CD4-positive, alpha-beta memory T cell (primary cell): ENCODE results near the gene CREB3. TPM values are rescaled to one million over a fixed set of nuclear protein-coding genes. Genes with fewer than 3 reads are reported as not detected.
A peak's percentile ranks its signal among the peaks of the same experiment; 100 is the strongest.

Experiments used
- CTCF ChIA-PET: fragments of 350-600 bp; sonication (Branson Sonifier 250); formaldehyde crosslinking; loops from one replicate; lab custom pipeline; 2021; ENCODE audit warnings: inconsistent platforms; ENCODE audit not compliant: partially characterized antibody; lab: Charles Lee
- POLR2A ChIA-PET: fragments of 350-600 bp; sonication (Branson Sonifier 250); formaldehyde crosslinking; loops from one replicate; lab custom pipeline; 2021; ENCODE audit not compliant: partially characterized antibody; lab: Charles Lee
- DNase-seq, 5 donors: peaks; one replicate each; pipeline versions ENCODE4 v3.0.0 to v3.0.0-alpha.2; 2020 to 2022; ENCODE audit warnings: mixed read lengths in 1 of 5
- H3K27ac ChIP-seq: one replicate; pipeline ENCODE4 v1.7.0; 2013; ENCODE audit warnings: low read depth, low read length
- H3K27me3 ChIP-seq: 2 replicates; pipeline ENCODE4 v1.7.0; 2013; ENCODE audit warnings: mild to moderate bottlenecking, low read length, moderate library complexity; ENCODE audit not compliant: insufficient read depth
- H3K36me3 ChIP-seq: 2 replicates; pipeline ENCODE4 v1.7.0; 2013; ENCODE audit warnings: mild to moderate bottlenecking, low read length, moderate library complexity; ENCODE audit not compliant: insufficient read depth
- H3K4me1 ChIP-seq: 2 replicates; pipeline ENCODE4 v1.7.0; 2013; ENCODE audit warnings: mild to moderate bottlenecking, low read length, moderate library complexity; ENCODE audit not compliant: insufficient read depth
- H3K4me3 ChIP-seq, 2 donors: one replicate each; pipeline ENCODE4 v1.7.0; 2013; ENCODE audit warnings: low read length in 2 of 2, mild to moderate bottlenecking in 1 of 2
- H3K9me3 ChIP-seq, 2 donors: one replicate each; pipeline ENCODE4 v1.7.0; 2013; ENCODE audit warnings: low read length in 2 of 2, control low read depth in 1 of 2; ENCODE audit not compliant: control insufficient read depth in 1 of 2
- H3K27ac Mint-ChIP-seq, 7 donors: one replicate each; pipeline ENCODE4 v1.8.0; 2020 to 2021; ENCODE audit warnings: mixed read lengths in 7 of 7, mild to moderate bottlenecking in 6 of 7, inconsistent platforms in 3 of 7, moderate library complexity in 3 of 7
- H3K27me3 Mint-ChIP-seq, 2 donors: one replicate each; pipeline ENCODE4 v1.8.0; 2020 to 2021; ENCODE audit warnings: mixed read lengths in 2 of 2
- H3K36me3 Mint-ChIP-seq, 2 donors: one replicate each; pipeline ENCODE4 v1.8.0; 2020 to 2021; ENCODE audit warnings: mixed read lengths in 2 of 2, inconsistent platforms in 1 of 2, mild to moderate bottlenecking in 1 of 2
- H3K4me1 Mint-ChIP-seq, 4 donors: one replicate each; pipeline ENCODE4 v1.8.0; 2020 to 2021; ENCODE audit warnings: mixed read lengths in 4 of 4, mild to moderate bottlenecking in 1 of 4
- H3K4me3 Mint-ChIP-seq, 8 donors: one replicate each; pipeline ENCODE4 v1.8.0; 2020 to 2021; ENCODE audit warnings: mixed read lengths in 8 of 8, mild to moderate bottlenecking in 7 of 8, moderate library complexity in 6 of 8, inconsistent platforms in 3 of 8
- H3K9me3 Mint-ChIP-seq, 8 donors: one replicate each; pipeline ENCODE4 v1.8.0; 2020 to 2021; ENCODE audit warnings: mixed read lengths in 8 of 8, mild to moderate bottlenecking in 5 of 8, inconsistent platforms in 3 of 8, moderate library complexity in 1 of 8
- intact Hi-C: fragments of 100-400 bp; cut with micrococcal nuclease; formaldehyde crosslinking; loops from one replicate; pipeline ENCODE4 v1.15.1; 2023
- polyA plus RNA-seq, 2 donors: library from polyadenylated mRNA; unstranded; fragments of 300-500 nt; fragmentation: Illumina TruSeq; gene quantifications; one replicate each; pipeline ENCODE4 v1.2.3, GENCODE V29; 2021
- total RNA-seq, 2 experiments: library from RNA; stranded (reverse); gene quantifications; one replicate each; pipeline ENCODE4 v1.2.3, GENCODE V29; 2021

CREB3 gene
- total and polyA plus RNA-seq, 4 experiments from 2014 or later, result 24.8 to 59.7 (median 35.3) TPM

DNA sequence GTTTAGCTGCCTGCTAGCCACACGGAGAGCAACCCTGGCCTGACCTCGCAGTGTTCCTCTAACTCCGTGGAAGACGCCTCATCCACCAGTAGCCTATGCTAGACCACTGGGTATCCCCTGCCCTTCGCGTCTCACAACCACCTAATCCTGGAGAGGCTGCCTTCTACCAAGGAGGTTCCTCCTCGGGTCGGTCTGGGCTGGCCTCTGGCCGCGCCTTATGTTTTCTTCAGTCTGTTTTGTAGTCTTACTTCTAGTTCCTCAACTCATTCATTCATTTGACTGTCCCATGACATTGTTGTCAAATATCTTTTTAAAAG, 41.2 kb upstream of the CREB3 start:
- no peaks in the 10 kb centered on the region for H3K27me3 Mint-ChIP-seq
- H3K4me1 Mint-ChIP-seq, result peaks cover 6 to 35% (median 17%) of the 10 kb centered on the region in 4 donors
- H3K36me3 ChIP-seq, result no peaks in the 10 kb centered on the region
- POLR2A ChIA-PET, result interaction anchor here (0.5 to 12.0 kb wide), 10 partner anchors 7 to 86 kb away, joined by 3 to 160 read pairs (median 5); partner anchors contain the start of genes ARHGEF39, CCDC107, CREB3 and RMRP
- H3K27me3 ChIP-seq, result no peaks in the 10 kb centered on the region
- CTCF ChIA-PET, result interaction anchor here (0.6 to 16.3 kb wide), 5 partner anchors 16 to 191 kb away, joined by 3 to 339 read pairs (median 6); partner anchors contain the start of genes ARHGEF39, CCDC107, RMRP and SIT1
- H3K27ac Mint-ChIP-seq, result peak overlapping the region; percentile 70 to 92 (median 81)
- peak overlapping the region in 1 of 2 donors; percentile 58 for H3K4me3 ChIP-seq
- no peak for DNase-seq
- intact Hi-C loops, result no loop called here
- H3K4me1 ChIP-seq, result peaks cover 9% of the 10 kb centered on the region
- no peaks in the 10 kb centered on the region for H3K9me3 ChIP-seq
- peak overlapping the region; percentile 59 for H3K27ac ChIP-seq
- no peaks in the 10 kb centered on the region for H3K9me3 Mint-ChIP-seq
- H3K4me3 Mint-ChIP-seq, result peak overlapping the region; percentile 82 to 90 (median 88)
- H3K36me3 Mint-ChIP-seq, result peaks cover 0 to under 1% of the 10 kb centered on the region in 2 donors

DNA sequence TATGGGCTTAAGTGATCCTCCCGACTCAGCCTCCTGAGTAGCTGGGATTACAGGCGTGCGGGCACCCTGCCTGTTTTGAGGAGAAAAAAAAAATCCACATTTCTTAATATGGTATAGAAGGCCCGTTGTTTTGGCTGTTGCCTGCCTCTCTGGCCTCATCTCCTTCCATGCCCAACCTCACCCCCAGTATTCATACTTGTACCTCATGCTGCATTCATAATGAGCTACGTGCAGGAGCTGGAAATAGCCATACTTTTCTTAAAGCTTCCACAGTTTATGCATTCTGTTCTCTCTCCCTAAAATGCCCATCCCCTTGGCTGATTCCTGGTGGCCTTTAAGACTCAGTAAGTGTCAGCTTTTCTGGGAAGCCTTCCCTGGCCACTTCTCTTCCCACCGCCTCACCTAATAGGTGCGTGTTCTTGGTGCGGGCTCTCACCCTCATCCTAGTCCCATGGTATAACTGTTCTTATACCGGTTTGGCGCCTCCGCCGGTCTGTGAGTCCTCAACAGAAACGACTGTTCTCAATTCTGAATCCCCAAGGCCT, 40.6 kb upstream of the CREB3 start:
- H3K27ac Mint-ChIP-seq, result peak overlapping the region; percentile 55 to 92 (median 81)
- H3K4me1 ChIP-seq, result peaks cover 15% of the 10 kb centered on the region
- intact Hi-C loops, result no loop called here

DNA sequence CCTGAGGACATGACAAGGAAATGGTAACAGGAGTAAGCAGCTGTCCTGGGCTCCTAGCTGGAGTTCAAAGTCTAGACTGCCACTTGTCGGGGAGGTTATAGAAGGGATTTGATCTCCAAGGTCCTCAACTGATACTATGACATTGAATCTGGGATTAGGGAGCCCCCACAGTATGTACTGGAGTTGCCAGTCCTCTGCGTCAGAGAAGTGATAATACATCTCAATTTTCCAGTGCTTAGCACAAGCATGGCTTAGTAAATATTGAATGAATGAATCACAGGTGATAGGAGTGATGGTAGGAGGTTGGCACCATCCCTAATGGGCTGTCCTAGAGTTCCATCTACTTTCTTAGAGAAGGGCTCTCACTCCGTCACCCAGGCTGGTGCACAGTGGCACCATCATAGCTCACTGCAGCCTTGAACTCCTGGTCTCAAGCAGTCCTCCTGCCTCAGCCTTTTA, 36.5 kb upstream of the CREB3 start:
- Histone ChIP-seq H3K4me1 (peaks cover 15% of the 10 kb centered on the region), H3K36me3 (peaks cover 42% of the 10 kb centered on the region), H3K9me3 (no peaks in the 10 kb centered on the region), H3K4me3 (no peak overlapping the region), H3K27me3 (no peaks in the 10 kb centered on the region), H3K27ac (no peak overlapping the region)
- Mint-ChIP-seq H3K4me1 (peaks cover 7 to 22% (median 16%) of the 10 kb centered on the region in 4 donors), H3K27ac (peak overlapping the region in 3 of 7 donors; percentile 35 to 89 (median 83)), H3K36me3 (peaks cover 0 to 19% of the 10 kb centered on the region in 2 donors), H3K4me3 (no peak overlapping the region), H3K27me3 (no peaks in the 10 kb centered on the region), H3K9me3 (no peaks in the 10 kb centered on the region)
- no peak for DNase-seq
- ChIA-PET POLR2A (interaction anchor here (0.9 to 12.0 kb wide), 12 partner anchors 8 to 209 kb away, joined by 3 to 160 read pairs (median 6); partner anchors contain the start of genes ARHGEF39, CCDC107, CD72 and CREB3), CTCF (interaction anchor here (0.6 to 16.3 kb wide), 38 partner anchors 8 to 323 kb away, joined by 3 to 339 read pairs (median 13); partner anchors contain the start of genes ARHGEF39, CA9, CCDC107 and CREB3)
- intact Hi-C loops, result loop anchor here (1.0 to 2.0 kb wide), 5 partner anchors 33 to 92 kb away; partner anchors contain the start of genes CCDC107 and RMRP

More for the DNA sequence above, 40.6 kb upstream of the CREB3 start:
- Mint-ChIP-seq H3K4me1 (peaks cover 11 to 40% (median 22%) of the 10 kb centered on the region in 4 donors), H3K27me3 (no peaks in the 10 kb centered on the region), H3K9me3 (no peaks in the 10 kb centered on the region), H3K4me3 (peak overlapping the region; percentile 82 to 90 (median 88)), H3K36me3 (peaks cover 0 to 5% of the 10 kb centered on the region in 2 donors)
- Histone ChIP-seq H3K27ac (no peak overlapping the region), H3K27me3 (no peaks in the 10 kb centered on the region), H3K36me3 (peaks cover under 1% of the 10 kb centered on the region), H3K9me3 (no peaks in the 10 kb centered on the region), H3K4me3 (no peak overlapping the region)
- POLR2A ChIA-PET, result interaction anchor here (0.5 to 12.0 kb wide), 10 partner anchors 8 to 86 kb away, joined by 3 to 160 read pairs (median 5); partner anchors contain the start of genes ARHGEF39, CCDC107, CREB3 and RMRP
- CTCF ChIA-PET, result interaction anchor here (0.6 to 16.3 kb wide), 9 partner anchors 9 to 190 kb away, joined by 3 to 339 read pairs (median 4); partner anchors contain the start of genes ARHGEF39, CCDC107, CREB3 and RMRP
- no peak for DNase-seq

DNA sequence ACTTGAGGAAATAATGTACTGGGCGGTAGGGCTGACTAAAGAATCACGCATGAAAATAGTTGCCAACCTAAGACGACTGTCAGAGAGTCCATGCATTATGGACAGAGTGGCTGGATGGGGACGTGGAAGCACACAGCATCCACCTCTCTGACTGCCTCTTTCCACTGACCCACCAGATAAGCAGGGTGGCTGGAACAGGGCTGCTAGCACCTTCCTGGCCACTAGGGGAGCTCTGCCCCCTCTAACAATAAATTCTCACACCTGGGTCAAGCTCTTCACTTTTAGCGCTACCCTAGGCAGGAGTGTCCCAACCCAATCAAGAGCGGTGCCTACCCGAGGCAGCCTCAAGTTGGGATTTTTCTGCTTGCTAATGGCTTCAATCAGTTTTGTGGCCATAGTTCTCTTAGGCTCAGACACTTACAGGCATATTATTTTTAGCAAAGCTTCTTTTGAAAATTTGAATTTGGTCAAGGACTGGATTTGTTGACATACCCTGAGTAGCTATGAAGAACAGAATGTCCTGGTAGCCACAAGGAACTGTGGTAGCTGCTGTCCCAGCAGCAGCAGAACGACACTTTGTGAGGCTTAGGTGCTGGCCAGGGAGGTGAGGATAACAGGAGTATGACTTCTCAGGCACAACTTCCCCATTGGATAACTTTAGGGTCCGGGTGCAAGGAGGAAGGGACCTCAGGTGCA, 35.8 kb upstream of the CREB3 start:
- Mint-ChIP-seq H3K4me1 (peaks cover 7 to 15% (median 12%) of the 10 kb centered on the region in 4 donors), H3K36me3 (peaks cover 0 to 19% of the 10 kb centered on the region in 2 donors), H3K27ac (peak overlapping the region; percentile 35 to 89 (median 79)), H3K4me3 (no peak overlapping the region), H3K9me3 (no peaks in the 10 kb centered on the region), H3K27me3 (no peaks in the 10 kb centered on the region)
- H3K27ac ChIP-seq, result no peak overlapping the region
- CTCF ChIA-PET, result interaction anchor here (0.5 to 16.3 kb wide), 42 partner anchors 9 to 216 kb away, joined by 3 to 339 read pairs (median 8); partner anchors contain the start of genes ARHGEF39, CA9, CCDC107 and CREB3
- no peaks in the 10 kb centered on the region for H3K9me3 ChIP-seq
- H3K4me1 ChIP-seq, result peaks cover 9% of the 10 kb centered on the region
- DNase-seq, result peak in 4 of 5 donors; percentile 42 to 61 (median 52)
- POLR2A ChIA-PET, result interaction anchor here (0.8 to 12.0 kb wide), 14 partner anchors 9 to 210 kb away, joined by 3 to 160 read pairs (median 5); partner anchors contain the start of genes ARHGEF39, CCDC107, CD72 and CREB3
- intact Hi-C loops, result loop anchor here (1.0 to 2.0 kb wide), 5 partner anchors 32 to 92 kb away; partner anchors contain the start of genes CCDC107 and RMRP
- H3K27me3 ChIP-seq, result no peaks in the 10 kb centered on the region
- H3K4me3 ChIP-seq, result no peak overlapping the region
- H3K36me3 ChIP-seq, result peaks cover 49% of the 10 kb centered on the region

DNA sequence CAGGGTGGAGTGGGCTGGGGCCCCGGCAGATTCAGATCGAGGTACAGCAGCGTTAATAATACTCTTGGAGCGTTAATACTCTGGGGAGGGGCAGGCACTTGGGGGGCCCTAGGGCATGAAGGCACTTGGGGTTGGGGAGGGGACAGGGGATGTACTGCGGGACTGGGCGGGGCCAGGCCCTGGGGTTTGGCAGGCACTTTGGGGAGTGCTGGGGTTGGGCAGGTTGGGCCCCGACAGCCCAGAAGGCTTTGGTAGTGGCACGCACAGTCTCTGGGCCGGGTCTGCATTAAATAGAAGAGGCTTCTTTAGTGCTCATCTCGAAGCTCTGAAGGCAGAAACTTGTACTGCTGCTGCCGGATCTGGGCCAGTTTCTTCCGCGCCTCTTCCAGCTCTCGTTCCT, 35.0 kb upstream of the CREB3 start:
- no peak overlapping the region for H3K4me3 ChIP-seq
- peaks cover 55% of the 10 kb centered on the region for H3K36me3 ChIP-seq
- CTCF ChIA-PET, result interaction anchor here (0.5 to 16.3 kb wide), 24 partner anchors 9 to 109 kb away, joined by 3 to 339 read pairs (median 20); partner anchors contain the start of genes ARHGEF39, CCDC107, CREB3 and GBA2
- peaks cover 4 to 10% (median 8%) of the 10 kb centered on the region in 4 donors for H3K4me1 Mint-ChIP-seq
- no peaks in the 10 kb centered on the region for H3K27me3 ChIP-seq
- POLR2A ChIA-PET, result interaction anchor here (1.1 to 12.0 kb wide), 7 partner anchors 10 to 210 kb away, joined by 3 to 160 read pairs (median 13); partner anchors contain the start of genes ARHGEF39, CCDC107, CREB3 and RMRP
- no peaks in the 10 kb centered on the region for H3K9me3 ChIP-seq
- DNase-seq, result no peak
- H3K4me3 Mint-ChIP-seq, result no peak overlapping the region
- no peaks in the 10 kb centered on the region for H3K9me3 Mint-ChIP-seq
- peaks cover 9% of the 10 kb centered on the region for H3K4me1 ChIP-seq
- intact Hi-C loops, result loop anchor here (2.0 kb wide), 2 partner anchors 31 to 81 kb away; no protein-coding TSS in a partner anchor
- no peaks in the 10 kb centered on the region for H3K27me3 Mint-ChIP-seq
- peaks cover 0 to 19% of the 10 kb centered on the region in 2 donors for H3K36me3 Mint-ChIP-seq
- H3K27ac ChIP-seq, result no peak overlapping the region
- peak overlapping the region in 2 of 7 donors; percentile 35 to 53 for H3K27ac Mint-ChIP-seq

DNA sequence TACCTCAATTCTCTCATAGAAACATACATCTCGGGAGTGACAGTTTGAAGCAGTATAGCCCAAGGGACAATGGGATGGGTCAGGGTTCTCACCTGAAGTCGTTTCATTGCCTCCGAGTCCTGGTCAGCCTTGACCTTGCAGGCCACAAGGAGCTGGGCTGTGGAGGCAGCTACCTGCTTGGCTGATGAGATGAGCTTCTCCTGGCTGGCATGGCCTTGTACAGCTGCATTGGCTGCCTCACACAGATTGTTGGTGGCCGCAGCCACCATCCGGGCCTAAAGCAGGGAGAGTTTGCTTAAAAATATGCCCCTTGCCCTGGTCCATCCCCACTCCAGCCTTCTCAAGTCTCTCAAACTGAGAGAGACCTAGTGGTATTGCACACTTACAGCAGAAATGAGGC, 34.2 kb upstream of the CREB3 start:
- DNase-seq, result no peak
- no peaks in the 10 kb centered on the region for H3K27me3 ChIP-seq
- Mint-ChIP-seq H3K36me3 (peaks cover 7 to 25% of the 10 kb centered on the region in 2 donors), H3K27ac (no peak overlapping the region), H3K9me3 (no peaks in the 10 kb centered on the region), H3K27me3 (no peaks in the 10 kb centered on the region), H3K4me1 (peaks cover 4 to 10% (median 8%) of the 10 kb centered on the region in 4 donors), H3K4me3 (no peak overlapping the region)
- ChIA-PET POLR2A (interaction anchor here (3.4 to 12.0 kb wide), 4 partner anchors 11 to 50 kb away, joined by 13 to 160 read pairs (median 96); partner anchors contain the start of genes ARHGEF39, CCDC107, CREB3 and RMRP), CTCF (interaction anchor here (1.8 to 16.3 kb wide), 14 partner anchors 10 to 94 kb away, joined by 5 to 339 read pairs (median 35); partner anchors contain the start of genes ARHGEF39, CCDC107, CREB3 and MSMP)
- no peak overlapping the region for H3K4me3 ChIP-seq
- peaks cover 62% of the 10 kb centered on the region for H3K36me3 ChIP-seq
- no peaks in the 10 kb centered on the region for H3K9me3 ChIP-seq
- intact Hi-C loops, result no loop called here
- H3K27ac ChIP-seq, result no peak overlapping the region
- H3K4me1 ChIP-seq, result peaks cover 9% of the 10 kb centered on the region
